HepG2 (cell line): ENCODE data around the gene RHOBTB3. TPM values are rescaled to one million over a fixed set of nuclear protein-coding genes. Genes with fewer than 3 reads are reported as not detected.

Experiments used
- MBNL3 ChIP-seq: fragments of 250-450 bp; sonication (Bioruptor Pico); conservative IDR thresholded peaks from 2 replicates; pipeline ENCODE4 v1.8.0; 2022; ENCODE audit warnings: mild to moderate bottlenecking, inconsistent platforms
- MXD4 ChIP-seq: IDR thresholded peaks from 2 replicates; pipeline ENCODE4 v1.6.1; 2016; ENCODE audit warnings: mild to moderate bottlenecking, missing biosample characterization, missing genetic modification reagents
- NFIB ChIP-seq: sonication (generic); formaldehyde crosslinking; IDR thresholded peaks from 2 replicates; pipeline ENCODE4 v1.9.0; 2021; ENCODE audit warnings: missing genetic modification reagents, mild to moderate bottlenecking, borderline replicate concordance
- NR2C2 ChIP-seq: sonication (generic); formaldehyde crosslinking; IDR thresholded peaks from 2 replicates; pipeline ENCODE4 v1.4.0; 2020; ENCODE audit warnings: missing genetic modification reagents, mild to moderate bottlenecking, moderate library complexity, borderline replicate concordance
- SALL1 ChIP-seq: sonication (generic); formaldehyde crosslinking; IDR thresholded peaks from 2 replicates; pipeline ENCODE4 v1.8.0; 2022; ENCODE audit warnings: mild to moderate bottlenecking, missing genetic modification reagents
- SMC3 ChIP-seq: IDR thresholded peaks from 2 replicates; pipeline ENCODE4 v1.6.1; 2011; ENCODE audit warnings: low read length, improper control_type of control experiment
- SOX13 ChIP-seq, 3 experiments: fragments of 450-650 bp in 1 of 3; sonication (generic) in 1 of 3; formaldehyde crosslinking in 1 of 3; IDR thresholded peaks in 2 of 3; conservative IDR thresholded peaks in 1 of 3; 2 replicates each; pipeline versions ENCODE4 v1.5.0 to v1.6.1; 2016 to 2020; ENCODE audit warnings: antibody characterized with exemption in 1 of 3, mild to moderate bottlenecking in 1 of 3, missing compliant biosample characterization in 1 of 3, missing genetic modification reagents in 1 of 3, moderate library complexity in 1 of 3
- ZFX ChIP-seq: sonication (generic); formaldehyde crosslinking; IDR thresholded peaks from 2 replicates; pipeline ENCODE4 v1.4.0; 2020; ENCODE audit warnings: mild to moderate bottlenecking, low read depth, missing genetic modification reagents, moderate library complexity
- ZMAT3 ChIP-seq: sonication (generic); formaldehyde crosslinking; conservative IDR thresholded peaks from 2 replicates; pipeline ENCODE4 v1.7.0; 2021; ENCODE audit warnings: missing genetic modification reagents
- ZNF430 ChIP-seq: sonication (generic); formaldehyde crosslinking; IDR thresholded peaks from 2 replicates; pipeline ENCODE4 v1.9.0; 2021; ENCODE audit warnings: mild to moderate bottlenecking, missing genetic modification reagents
- ZNF557 ChIP-seq: sonication (generic); formaldehyde crosslinking; IDR thresholded peaks from 2 replicates; pipeline ENCODE4 v1.4.0; 2020; ENCODE audit warnings: missing genetic modification reagents
- ZNF703 ChIP-seq: sonication (generic); formaldehyde crosslinking; IDR thresholded peaks from 2 replicates; pipeline ENCODE4 v1.5.1; 2020; ENCODE audit warnings: missing genetic modification reagents, mild to moderate bottlenecking, moderate library complexity, borderline replicate concordance
- ZSCAN25 ChIP-seq: sonication (generic); formaldehyde crosslinking; IDR thresholded peaks from 2 replicates; pipeline ENCODE4 v1.8.0; 2022; ENCODE audit warnings: mild to moderate bottlenecking, missing genetic modification reagents
- polyA plus RNA-seq, 8 experiments: library from polyadenylated mRNA; depleted of rRNA in 3 of 8; stranded (reverse) in 7 of 8; unstranded in 1 of 8; fragments of >200 nt; fragmentation: Illumina TruSeq in 4 of 8; extraction: Trizol in 4 of 8; gene quantifications; 2 replicates each; pipeline versions ENCODE4 v1.2.1 to v1.2.3, GENCODE V29; 2011 to 2016; ENCODE audit warnings: low read depth in 4 of 8, missing spikeins in 1 of 8, mixed read lengths in 1 of 8; ENCODE audit not compliant: insufficient read depth in 1 of 8
- total RNA-seq, 5 experiments: library from RNA; depleted of rRNA; stranded (reverse); fragments of >200 nt; fragmentation: Illumina TruSeq; extraction: Trizol; gene quantifications; 2 replicates each; pipeline ENCODE4 v1.2.3, GENCODE V29; 2016; ENCODE audit warnings: low read depth in 1 of 5
- TF ChIP-seq, protein P1 (sequence below): sonication (generic); formaldehyde crosslinking; IDR thresholded peaks from 2 replicates; pipeline ENCODE4 v1.4.0; 2020; ENCODE audit warnings: missing genetic modification reagents
- TF ChIP-seq, protein P2 (sequence below): fragments of 450-650 bp; IDR thresholded peaks from 2 replicates; pipeline ENCODE4 v1.6.1; 2017; ENCODE audit warnings: mild to moderate bottlenecking
- TF ChIP-seq, protein P3 (sequence below): sonication (generic); formaldehyde crosslinking; IDR thresholded peaks from 2 replicates; pipeline ENCODE4 v1.8.0; 2022; ENCODE audit warnings: mild to moderate bottlenecking, missing genetic modification reagents, moderate library complexity
- TF ChIP-seq, protein P4 (sequence below): sonication (generic); formaldehyde crosslinking; IDR thresholded peaks from 2 replicates; pipeline ENCODE4 v1.9.0; 2021; ENCODE audit warnings: mild to moderate bottlenecking, missing genetic modification reagents

The RHOBTB3 gene
- total and polyA plus RNA-seq, 2 of the 13 experiments (the other 11 are each of a cell fraction or from before 2014, with no cell fraction given): 31.6 to 35.4 TPM

DNA sequence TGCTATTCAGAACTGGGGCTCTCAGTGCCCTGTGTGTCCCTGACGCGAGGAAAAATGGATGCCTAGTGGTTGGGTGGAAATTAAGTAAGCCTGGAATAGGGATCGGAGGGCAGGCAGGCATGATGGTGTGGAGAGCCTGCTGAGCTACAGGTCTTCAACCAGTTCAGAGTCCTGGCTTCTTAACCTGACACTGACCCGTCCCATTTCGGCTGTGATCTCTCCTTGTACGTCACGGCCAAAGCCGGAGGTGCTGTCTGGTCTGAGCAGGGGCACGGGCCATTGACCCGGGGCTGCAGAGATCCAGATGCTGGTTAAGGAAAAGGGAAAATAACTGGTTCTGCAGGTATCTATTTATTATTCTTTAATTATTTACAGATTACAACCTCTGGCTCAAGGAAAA is 27.9 kb downstream of the RHOBTB3 start (continued):
- TF ChIP-seq, protein P1, sequence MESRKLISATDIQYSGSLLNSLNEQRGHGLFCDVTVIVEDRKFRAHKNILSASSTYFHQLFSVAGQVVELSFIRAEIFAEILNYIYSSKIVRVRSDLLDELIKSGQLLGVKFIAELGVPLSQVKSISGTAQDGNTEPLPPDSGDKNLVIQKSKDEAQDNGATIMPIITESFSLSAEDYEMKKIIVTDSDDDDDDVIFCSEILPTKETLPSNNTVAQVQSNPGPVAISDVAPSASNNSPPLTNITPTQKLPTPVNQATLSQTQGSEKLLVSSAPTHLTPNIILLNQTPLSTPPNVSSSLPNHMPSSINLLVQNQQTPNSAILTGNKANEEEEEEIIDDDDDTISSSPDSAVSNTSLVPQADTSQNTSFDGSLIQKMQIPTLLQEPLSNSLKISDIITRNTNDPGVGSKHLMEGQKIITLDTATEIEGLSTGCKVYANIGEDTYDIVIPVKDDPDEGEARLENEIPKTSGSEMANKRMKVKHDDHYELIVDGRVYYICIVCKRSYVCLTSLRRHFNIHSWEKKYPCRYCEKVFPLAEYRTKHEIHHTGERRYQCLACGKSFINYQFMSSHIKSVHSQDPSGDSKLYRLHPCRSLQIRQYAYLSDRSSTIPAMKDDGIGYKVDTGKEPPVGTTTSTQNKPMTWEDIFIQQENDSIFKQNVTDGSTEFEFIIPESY (CRISPR knock-in tag): no peak
- TF ChIP-seq MXD4 (no peak), MBNL3 (CRISPR knock-in tag) (no peak), ZMAT3 (CRISPR knock-in tag) (no peak), NR2C2 (CRISPR knock-in tag) (no peak), ZNF703 (CRISPR knock-in tag) (no peak), SMC3 (no peak), SOX13 (IDR thresholded peaks at IDR 0.05) (no peak), SOX13 (CRISPR knock-in tag; conservative IDR thresholded peaks at IDR 0.05 in 1 of 2, IDR thresholded peaks at IDR 0.05 in 1 of 2) (peak in 1 of 2 experiments; percentile 49; a peak in 2 of 4 replicates), ZFX (CRISPR knock-in tag) (peak; percentile 24; the same call in 1 of the 2 replicates), ZNF557 (CRISPR knock-in tag) (no peak), ZNF430 (CRISPR knock-in tag) (0 out of 2 replicates have a peak, but pooled peaks have one; percentile 52), NFIB (CRISPR knock-in tag) (no peak), SALL1 (peak; percentile 65; the same call in 1 of the 2 replicates), ZSCAN25 (CRISPR knock-in tag) (no peak)
- TF ChIP-seq, protein P2, sequence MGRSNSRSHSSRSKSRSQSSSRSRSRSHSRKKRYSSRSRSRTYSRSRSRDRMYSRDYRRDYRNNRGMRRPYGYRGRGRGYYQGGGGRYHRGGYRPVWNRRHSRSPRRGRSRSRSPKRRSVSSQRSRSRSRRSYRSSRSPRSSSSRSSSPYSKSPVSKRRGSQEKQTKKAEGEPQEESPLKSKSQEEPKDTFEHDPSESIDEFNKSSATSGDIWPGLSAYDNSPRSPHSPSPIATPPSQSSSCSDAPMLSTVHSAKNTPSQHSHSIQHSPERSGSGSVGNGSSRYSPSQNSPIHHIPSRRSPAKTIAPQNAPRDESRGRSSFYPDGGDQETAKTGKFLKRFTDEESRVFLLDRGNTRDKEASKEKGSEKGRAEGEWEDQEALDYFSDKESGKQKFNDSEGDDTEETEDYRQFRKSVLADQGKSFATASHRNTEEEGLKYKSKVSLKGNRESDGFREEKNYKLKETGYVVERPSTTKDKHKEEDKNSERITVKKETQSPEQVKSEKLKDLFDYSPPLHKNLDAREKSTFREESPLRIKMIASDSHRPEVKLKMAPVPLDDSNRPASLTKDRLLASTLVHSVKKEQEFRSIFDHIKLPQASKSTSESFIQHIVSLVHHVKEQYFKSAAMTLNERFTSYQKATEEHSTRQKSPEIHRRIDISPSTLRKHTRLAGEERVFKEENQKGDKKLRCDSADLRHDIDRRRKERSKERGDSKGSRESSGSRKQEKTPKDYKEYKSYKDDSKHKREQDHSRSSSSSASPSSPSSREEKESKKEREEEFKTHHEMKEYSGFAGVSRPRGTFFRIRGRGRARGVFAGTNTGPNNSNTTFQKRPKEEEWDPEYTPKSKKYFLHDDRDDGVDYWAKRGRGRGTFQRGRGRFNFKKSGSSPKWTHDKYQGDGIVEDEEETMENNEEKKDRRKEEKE: no peak
- TF ChIP-seq, protein P3, sequence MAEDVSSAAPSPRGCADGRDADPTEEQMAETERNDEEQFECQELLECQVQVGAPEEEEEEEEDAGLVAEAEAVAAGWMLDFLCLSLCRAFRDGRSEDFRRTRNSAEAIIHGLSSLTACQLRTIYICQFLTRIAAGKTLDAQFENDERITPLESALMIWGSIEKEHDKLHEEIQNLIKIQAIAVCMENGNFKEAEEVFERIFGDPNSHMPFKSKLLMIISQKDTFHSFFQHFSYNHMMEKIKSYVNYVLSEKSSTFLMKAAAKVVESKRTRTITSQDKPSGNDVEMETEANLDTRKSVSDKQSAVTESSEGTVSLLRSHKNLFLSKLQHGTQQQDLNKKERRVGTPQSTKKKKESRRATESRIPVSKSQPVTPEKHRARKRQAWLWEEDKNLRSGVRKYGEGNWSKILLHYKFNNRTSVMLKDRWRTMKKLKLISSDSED: no peak
- TF ChIP-seq, protein P4, sequence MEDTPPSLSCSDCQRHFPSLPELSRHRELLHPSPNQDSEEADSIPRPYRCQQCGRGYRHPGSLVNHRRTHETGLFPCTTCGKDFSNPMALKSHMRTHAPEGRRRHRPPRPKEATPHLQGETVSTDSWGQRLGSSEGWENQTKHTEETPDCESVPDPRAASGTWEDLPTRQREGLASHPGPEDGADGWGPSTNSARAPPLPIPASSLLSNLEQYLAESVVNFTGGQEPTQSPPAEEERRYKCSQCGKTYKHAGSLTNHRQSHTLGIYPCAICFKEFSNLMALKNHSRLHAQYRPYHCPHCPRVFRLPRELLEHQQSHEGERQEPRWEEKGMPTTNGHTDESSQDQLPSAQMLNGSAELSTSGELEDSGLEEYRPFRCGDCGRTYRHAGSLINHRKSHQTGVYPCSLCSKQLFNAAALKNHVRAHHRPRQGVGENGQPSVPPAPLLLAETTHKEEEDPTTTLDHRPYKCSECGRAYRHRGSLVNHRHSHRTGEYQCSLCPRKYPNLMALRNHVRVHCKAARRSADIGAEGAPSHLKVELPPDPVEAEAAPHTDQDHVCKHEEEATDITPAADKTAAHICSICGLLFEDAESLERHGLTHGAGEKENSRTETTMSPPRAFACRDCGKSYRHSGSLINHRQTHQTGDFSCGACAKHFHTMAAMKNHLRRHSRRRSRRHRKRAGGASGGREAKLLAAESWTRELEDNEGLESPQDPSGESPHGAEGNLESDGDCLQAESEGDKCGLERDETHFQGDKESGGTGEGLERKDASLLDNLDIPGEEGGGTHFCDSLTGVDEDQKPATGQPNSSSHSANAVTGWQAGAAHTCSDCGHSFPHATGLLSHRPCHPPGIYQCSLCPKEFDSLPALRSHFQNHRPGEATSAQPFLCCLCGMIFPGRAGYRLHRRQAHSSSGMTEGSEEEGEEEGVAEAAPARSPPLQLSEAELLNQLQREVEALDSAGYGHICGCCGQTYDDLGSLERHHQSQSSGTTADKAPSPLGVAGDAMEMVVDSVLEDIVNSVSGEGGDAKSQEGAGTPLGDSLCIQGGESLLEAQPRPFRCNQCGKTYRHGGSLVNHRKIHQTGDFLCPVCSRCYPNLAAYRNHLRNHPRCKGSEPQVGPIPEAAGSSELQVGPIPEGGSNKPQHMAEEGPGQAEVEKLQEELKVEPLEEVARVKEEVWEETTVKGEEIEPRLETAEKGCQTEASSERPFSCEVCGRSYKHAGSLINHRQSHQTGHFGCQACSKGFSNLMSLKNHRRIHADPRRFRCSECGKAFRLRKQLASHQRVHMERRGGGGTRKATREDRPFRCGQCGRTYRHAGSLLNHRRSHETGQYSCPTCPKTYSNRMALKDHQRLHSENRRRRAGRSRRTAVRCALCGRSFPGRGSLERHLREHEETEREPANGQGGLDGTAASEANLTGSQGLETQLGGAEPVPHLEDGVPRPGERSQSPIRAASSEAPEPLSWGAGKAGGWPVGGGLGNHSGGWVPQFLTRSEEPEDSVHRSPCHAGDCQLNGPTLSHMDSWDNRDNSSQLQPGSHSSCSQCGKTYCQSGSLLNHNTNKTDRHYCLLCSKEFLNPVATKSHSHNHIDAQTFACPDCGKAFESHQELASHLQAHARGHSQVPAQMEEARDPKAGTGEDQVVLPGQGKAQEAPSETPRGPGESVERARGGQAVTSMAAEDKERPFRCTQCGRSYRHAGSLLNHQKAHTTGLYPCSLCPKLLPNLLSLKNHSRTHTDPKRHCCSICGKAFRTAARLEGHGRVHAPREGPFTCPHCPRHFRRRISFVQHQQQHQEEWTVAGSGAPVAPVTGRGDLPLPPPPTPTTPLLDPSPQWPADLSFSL (CRISPR knock-in tag): no peak
